ENCODE data around the gene NIM1K.
"Not testable (repeated sequence)": the region's sequence is repeated elsewhere in the genome, so short reads cannot be mapped to it uniquely, and the experiment has no call there.

NIM1K gene

GRCh38 chr5:43304525-43304924 lies 112.5 kb downstream of the NIM1K start:
- H3K4me3 ChIP-seq (ENCODE audit: low read depth, low read length), result no peak overlapping the region
- no peak for DNase-seq (ENCODE audit: low read depth)

DNA sequence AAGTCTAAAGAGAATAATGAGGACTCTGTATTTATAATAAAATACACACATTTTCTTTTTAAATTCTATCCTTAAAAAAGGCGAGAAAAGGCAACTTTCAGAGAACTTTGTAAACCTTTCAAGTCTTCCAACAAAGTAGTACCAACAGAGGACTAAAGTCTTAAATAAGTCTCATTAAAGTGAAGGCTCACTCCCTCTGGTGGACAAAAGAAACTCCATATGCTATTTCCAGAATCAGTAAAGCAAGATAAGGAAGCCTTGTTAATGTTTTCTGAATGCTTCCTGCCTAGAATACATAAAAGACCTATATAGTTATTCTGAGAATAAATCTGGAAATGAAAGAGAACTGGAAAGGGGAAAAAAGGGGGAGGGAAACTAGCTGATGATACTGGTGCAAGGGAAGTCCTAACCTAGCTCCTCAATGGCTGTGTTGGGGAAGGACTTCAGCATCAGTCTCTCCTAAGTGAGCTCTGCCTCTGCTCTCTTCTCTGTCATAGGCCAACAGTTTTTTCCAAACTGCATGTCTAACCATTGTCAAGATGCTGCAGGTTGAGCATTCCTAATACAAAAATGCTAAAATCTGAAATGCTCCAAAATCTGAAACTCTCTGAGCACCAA lies 114.0 kb downstream of the NIM1K start:
- no peak for DNase-seq (ENCODE audit: low read depth)
- H3K4me3 ChIP-seq (ENCODE audit: low read depth, low read length), result no peak overlapping the region

GRCh38 chr5:43306954-43307353 lies 114.9 kb downstream of the NIM1K start:
- H3K4me3 ChIP-seq (ENCODE audit: low read depth, low read length); DNase-seq (ENCODE audit: low read depth): not testable (repeated sequence)

- no peak for DNase-seq (ENCODE audit: low read depth)
- H3K4me3 ChIP-seq (ENCODE audit: low read depth, low read length), result peak overlapping the region; percentile 99
Measured at GRCh38 chr5:43309122-43309521, 117.1 kb downstream of the NIM1K start.

DNA sequence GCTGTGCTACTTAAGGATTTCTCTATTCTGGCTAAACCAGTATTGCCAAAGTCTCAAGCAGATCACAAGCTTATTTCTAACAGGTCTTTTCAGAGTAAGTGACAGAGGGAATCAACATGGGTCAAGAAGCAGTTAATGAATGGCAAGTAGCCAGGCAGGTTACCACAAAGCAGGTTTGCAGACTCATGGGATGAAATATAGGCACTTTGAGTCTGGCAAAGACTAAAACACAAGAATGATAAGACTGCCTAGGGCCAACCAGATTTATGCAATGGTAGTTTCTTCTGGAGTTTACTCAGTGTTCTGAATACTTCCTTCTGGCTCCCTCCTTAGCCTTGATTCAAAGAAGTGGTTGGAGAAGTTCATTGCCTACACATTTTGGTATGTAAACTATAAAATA lies 117.6 kb downstream of the NIM1K start:
- H3K4me3 ChIP-seq (ENCODE audit: low read depth, low read length), result peak overlapping the region; percentile 99
- DNase-seq (ENCODE audit: low read depth), result no peak

DNA sequence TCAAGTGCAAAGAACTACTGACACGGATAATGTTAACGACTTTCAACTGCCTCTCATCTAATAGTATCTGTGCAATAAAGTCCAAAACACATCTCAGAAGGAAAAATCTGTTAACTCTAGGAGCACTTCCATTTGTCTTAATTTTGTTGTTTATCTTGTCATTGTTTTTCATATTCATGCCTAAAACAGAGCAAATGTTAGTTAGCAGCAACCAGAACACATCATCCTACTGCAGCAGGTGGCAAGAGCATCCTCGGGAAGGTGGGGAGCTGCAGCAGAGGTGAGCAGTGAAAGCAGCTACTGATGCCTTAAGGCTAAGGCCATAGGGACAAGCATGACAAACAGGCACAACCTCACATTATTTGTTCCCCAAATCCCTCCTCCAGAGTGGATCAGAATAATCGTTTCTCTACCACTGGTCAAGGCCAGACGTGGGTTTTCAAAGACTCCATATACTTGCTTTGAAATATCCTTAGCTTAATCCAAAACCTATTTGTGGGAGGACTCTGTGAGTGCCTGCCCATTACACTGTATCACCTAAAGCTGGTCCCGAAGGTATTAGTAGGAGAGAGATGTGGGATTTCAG lies 120.1 kb downstream of the NIM1K start:
- H3K4me3 ChIP-seq (ENCODE audit: low read depth, low read length), result peak overlapping the region; percentile 99
- DNase-seq (ENCODE audit: low read depth), result no peak

- H3K4me3 ChIP-seq (ENCODE audit: low read depth, low read length), result peak overlapping the region; percentile 99
- no peak for DNase-seq (ENCODE audit: low read depth)
Measured at GRCh38 chr5:43312699-43313034, 120.6 kb downstream of the NIM1K start.

DNA sequence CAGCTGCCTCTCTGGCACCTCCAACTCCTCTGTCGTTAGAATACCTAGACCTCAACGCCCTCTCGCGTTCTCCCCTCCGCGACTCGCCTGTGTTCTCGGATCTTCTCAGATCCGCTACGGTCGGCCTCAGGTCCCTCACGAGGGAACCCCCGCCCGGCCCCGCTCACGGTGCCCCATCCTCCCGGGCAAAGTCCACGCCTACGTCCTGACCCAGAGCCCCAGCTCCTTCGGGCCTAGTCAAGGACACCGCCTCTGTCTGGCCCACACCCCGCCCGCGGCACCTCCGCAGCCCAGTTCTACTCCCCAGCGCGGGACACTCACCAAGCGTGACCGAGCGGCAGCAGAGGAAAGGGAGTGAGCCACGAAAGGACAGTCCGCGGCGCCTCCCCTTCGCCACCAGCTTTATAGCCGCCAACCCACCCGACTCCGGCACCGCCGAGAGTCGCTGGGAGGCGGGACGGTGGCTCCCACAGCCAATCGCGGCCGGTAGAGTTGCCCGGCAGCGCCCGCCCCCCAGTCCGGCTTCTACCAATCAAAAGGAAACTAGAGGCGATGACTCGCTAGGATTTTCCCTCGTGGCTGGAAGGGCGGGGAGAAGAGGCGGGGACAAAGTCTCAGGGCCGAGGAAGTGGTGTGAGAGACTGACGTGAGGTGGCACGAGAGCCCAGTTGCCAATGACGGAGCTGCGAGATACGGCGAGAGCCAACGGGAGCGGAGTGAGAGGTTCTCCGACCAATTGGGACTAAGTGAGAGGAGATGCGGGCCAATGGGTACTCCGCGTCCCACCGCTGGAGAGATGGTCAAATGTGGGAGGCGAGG lies 121.2 kb downstream of the NIM1K start, which contains the start of gene HMGCS1:
HMGCS1 (minus strand) TSS at position 378 of the 819 bp plus-strand sequence. CDS start 14,447 bp downstream, outside the sequence.
- DNase-seq (ENCODE audit: low read depth), result peak; percentile 100
- peak within 1 kb of the TSS; percentile 99 for H3K4me3 ChIP-seq (ENCODE audit: low read depth, low read length)

GRCh38 chr5:43313854-43314457 lies 121.9 kb downstream of the NIM1K start:
- peak overlapping the region; percentile 32 for H3K4me3 ChIP-seq (ENCODE audit: low read depth, low read length)
- DNase-seq (ENCODE audit: low read depth), result no peak

- no peak overlapping the region for H3K4me3 ChIP-seq (ENCODE audit: low read depth, low read length)
- no peak for DNase-seq (ENCODE audit: low read depth)
Measured at GRCh38 chr5:43314724-43315123, 122.7 kb downstream of the NIM1K start.

DNA sequence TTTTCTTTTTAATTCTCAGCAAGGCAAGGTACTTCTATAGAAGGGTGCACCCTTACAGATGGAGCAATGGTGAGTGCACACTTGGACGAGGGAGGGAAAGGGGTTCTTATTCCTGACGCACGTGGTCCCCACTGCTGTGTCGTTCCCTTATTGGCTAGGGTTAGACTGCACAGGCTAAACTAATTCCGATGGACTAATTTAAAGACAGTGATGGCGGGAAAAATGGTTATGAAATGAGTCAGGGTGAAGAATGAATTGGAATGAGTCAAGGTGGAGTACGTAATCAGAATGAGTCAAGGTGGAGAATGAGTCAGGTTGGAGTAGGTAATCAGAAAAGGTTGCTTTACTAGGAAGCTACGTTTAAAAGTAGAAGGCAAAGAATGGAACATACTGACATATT lies 123.2 kb downstream of the NIM1K start:
- no peak overlapping the region for H3K4me3 ChIP-seq (ENCODE audit: low read depth, low read length)
- no peak for DNase-seq (ENCODE audit: low read depth)

- no peak for DNase-seq (ENCODE audit: low read depth)
- no peak overlapping the region for H3K4me3 ChIP-seq (ENCODE audit: low read depth, low read length)
Measured at GRCh38 chr5:43315682-43316081, 123.7 kb downstream of the NIM1K start.

DNA sequence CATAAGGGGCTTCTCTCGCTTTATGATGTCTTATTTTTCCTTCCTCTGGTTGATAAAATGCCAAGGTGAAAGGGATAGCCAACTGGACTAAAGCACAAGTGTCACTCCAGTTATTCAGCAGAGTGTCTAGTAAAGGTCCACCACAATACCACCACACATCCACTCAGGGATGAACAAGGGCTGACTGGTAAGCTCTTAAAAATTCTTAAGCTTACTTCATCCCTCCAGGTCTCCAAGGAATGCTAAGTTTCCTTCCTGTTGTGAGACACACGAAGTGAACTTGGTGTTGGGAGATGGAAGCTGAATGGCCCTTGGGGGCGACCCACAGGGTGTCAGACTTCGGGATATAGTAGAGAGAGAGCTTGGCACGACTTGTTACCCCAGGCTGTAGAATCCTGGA lies 124.4 kb downstream of the NIM1K start:
- no peak overlapping the region for H3K4me3 ChIP-seq (ENCODE audit: low read depth, low read length)

GRCh38 chr5:43320846-43321245 lies 128.8 kb downstream of the NIM1K start:
- DNase-seq (ENCODE audit: low read depth), result no peak
- no peak overlapping the region for H3K4me3 ChIP-seq (ENCODE audit: low read depth, low read length)

More for the DNA sequence above, 124.4 kb downstream of the NIM1K start:
- DNase-seq (ENCODE audit: low read depth), result no peak

GRCh38 chr5:43323488-43323887 lies 131.5 kb downstream of the NIM1K start:
- H3K4me3 ChIP-seq (ENCODE audit: low read depth, low read length); DNase-seq (ENCODE audit: low read depth): not testable (repeated sequence)

DNA sequence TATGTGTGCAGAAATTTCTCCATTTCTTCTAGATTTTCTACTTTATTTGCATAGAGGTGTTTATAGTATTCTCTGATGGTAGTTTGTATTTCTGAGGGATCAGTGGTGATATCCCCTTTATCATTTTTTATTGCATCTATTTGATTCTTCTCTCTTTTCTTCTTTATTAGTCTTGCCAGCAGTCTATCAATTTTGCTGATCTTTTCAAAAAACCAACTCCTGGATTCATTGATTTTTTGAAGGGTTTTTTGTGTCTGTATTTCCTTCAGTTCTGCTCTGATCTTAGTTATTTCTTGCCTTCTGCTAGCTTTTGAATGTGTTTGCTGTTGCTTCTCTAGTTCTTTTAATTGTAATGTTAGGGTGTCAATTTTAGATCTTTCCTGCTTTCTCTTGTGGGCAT lies 133.6 kb downstream of the NIM1K start:
- not testable (repeated sequence) for H3K4me3 ChIP-seq (ENCODE audit: low read depth, low read length); DNase-seq (ENCODE audit: low read depth)
